Mammary epithelial cell (primary cell): ENCODE data around the gene TENM4.

ENCODE experiments used
- CTCF ChIP-seq, 2 donors: IDR thresholded peaks in 1 of 2; conservative IDR thresholded peaks in 1 of 2; 2 replicates each; pipeline ENCODE4 v1.5.1; 2011 to 2012; ENCODE audit warnings: inconsistent platforms in 2 of 2, low read length in 2 of 2, mild to moderate bottlenecking in 2 of 2, control low read depth in 1 of 2, low read depth in 1 of 2; ENCODE audit not compliant: insufficient read depth in 1 of 2; ENCODE audit errors: extremely low read depth in 1 of 2
- EZH2 ChIP-seq: IDR thresholded peaks from 2 replicates; pipeline ENCODE4 v1.6.1; 2012; ENCODE audit warnings: low read length, inconsistent platforms, borderline replicate concordance

GRCh38 chr11:78784321-78785061, 656.3 kb downstream of the TENM4 start:
- TF ChIP-seq CTCF (conservative IDR thresholded peaks at IDR 0.05 in 1 of 2, IDR thresholded peaks at IDR 0.05 in 1 of 2; ENCODE audit: extremely low read depth in 1 of 2, insufficient read depth in 1 of 2, low read depth in 1 of 2, low read length in 2 of 2) (no peak), EZH2 (no peak)
